ENCODE results near the gene OR2B2. TPM values are rescaled to one million over a fixed set of nuclear protein-coding genes. Genes with fewer than 3 reads are reported as not detected.

OR2B2 gene
- total RNA-seq, 1 donor, result not detected

GRCh38 chr6:27893059-27893835 lies 18.9 kb downstream of the OR2B2 start:
- peak overlapping the region; percentile 87 for H2AFZ ChIP-seq (ENCODE audit: low read length)
- peak overlapping the region; percentile 87 for H3K4me3 ChIP-seq (ENCODE audit: insufficient read depth, low read length)
- H3K4me2 ChIP-seq (ENCODE audit: insufficient read depth, low read length), result peak overlapping the region; percentile 99
- H3K27ac ChIP-seq (ENCODE audit: low read depth, low read length), result peak overlapping the region; percentile 89
- no peaks in the 10 kb centered on the region for H3K36me3 ChIP-seq (ENCODE audit: insufficient read depth, low read length)
- H4K20me1 ChIP-seq (ENCODE audit: insufficient read depth, low read length), result no peaks in the 10 kb centered on the region
- TF ChIP-seq CTCF (IDR thresholded peaks at IDR 0.05; ENCODE audit: extremely low read depth, low read depth, low read length), result no peak
- DNase-seq (ENCODE audit: insufficient read length, low spot score, missing footprints), result peak; percentile 93
- peaks cover 28% of the 10 kb centered on the region for H3K4me1 ChIP-seq (ENCODE audit: insufficient read depth, low read length)
- no peaks in the 10 kb centered on the region for H3K79me2 ChIP-seq (ENCODE audit: insufficient read depth, low read length)
- no peaks in the 10 kb centered on the region for H3K27me3 ChIP-seq (ENCODE audit: insufficient read depth, low read length)
- H3K9me3 ChIP-seq (ENCODE audit: low read depth, low read length), result no peaks in the 10 kb centered on the region

- no peak for DNase-seq (ENCODE audit: insufficient read length, low spot score, missing footprints)
- no peaks in the 10 kb centered on the region for H3K36me3 ChIP-seq (ENCODE audit: insufficient read depth, low read length)
- peak overlapping the region; percentile 89 for H3K27ac ChIP-seq (ENCODE audit: low read depth, low read length)
- peak overlapping the region; percentile 87 for H2AFZ ChIP-seq (ENCODE audit: low read length)
- H3K4me1 ChIP-seq (ENCODE audit: insufficient read depth, low read length), result peaks cover 28% of the 10 kb centered on the region
- TF ChIP-seq CTCF (IDR thresholded peaks at IDR 0.05; ENCODE audit: extremely low read depth, low read depth, low read length), result no peak
- H3K27me3 ChIP-seq (ENCODE audit: insufficient read depth, low read length), result no peaks in the 10 kb centered on the region
- no peaks in the 10 kb centered on the region for H3K79me2 ChIP-seq (ENCODE audit: insufficient read depth, low read length)
- no peaks in the 10 kb centered on the region for H3K9me3 ChIP-seq (ENCODE audit: low read depth, low read length)
- H3K4me2 ChIP-seq (ENCODE audit: insufficient read depth, low read length), result peak overlapping the region; percentile 99
- peak overlapping the region; percentile 87 for H3K4me3 ChIP-seq (ENCODE audit: insufficient read depth, low read length)
- H4K20me1 ChIP-seq (ENCODE audit: insufficient read depth, low read length), result no peaks in the 10 kb centered on the region
Observed at GRCh38 chr6:27892649-27893058, 19.5 kb downstream of the OR2B2 start.

GRCh38 chr6:27891320-27891875 lies 20.8 kb downstream of the OR2B2 start:
- no peaks in the 10 kb centered on the region for H3K27me3 ChIP-seq (ENCODE audit: insufficient read depth, low read length)
- H3K4me1 ChIP-seq (ENCODE audit: insufficient read depth, low read length), result peaks cover 28% of the 10 kb centered on the region
- no peak overlapping the region for H3K27ac ChIP-seq (ENCODE audit: low read depth, low read length)
- peak overlapping the region; percentile 99 for H3K4me2 ChIP-seq (ENCODE audit: insufficient read depth, low read length)
- no peaks in the 10 kb centered on the region for H3K79me2 ChIP-seq (ENCODE audit: insufficient read depth, low read length)
- H2AFZ ChIP-seq (ENCODE audit: low read length), result peak overlapping the region; percentile 64
- no peak for DNase-seq (ENCODE audit: insufficient read length, low spot score, missing footprints)
- H3K9me3 ChIP-seq (ENCODE audit: low read depth, low read length), result no peaks in the 10 kb centered on the region
- no peak for TF ChIP-seq CTCF (IDR thresholded peaks at IDR 0.05; ENCODE audit: extremely low read depth, low read depth, low read length)
- peak overlapping the region; percentile 69 for H3K4me3 ChIP-seq (ENCODE audit: insufficient read depth, low read length)
- no peaks in the 10 kb centered on the region for H3K36me3 ChIP-seq (ENCODE audit: insufficient read depth, low read length)
- H4K20me1 ChIP-seq (ENCODE audit: insufficient read depth, low read length), result no peaks in the 10 kb centered on the region

All from osteoblast (primary cell).